ENCODE data around the gene LHFPL4.

GRCh38 chr3:9508781-9509180 is 44.8 kb downstream of the LHFPL4 start:
- TF ChIP-seq EZH2 (IDR thresholded peaks at IDR 0.05; ENCODE audit: insufficient read depth, poor library complexity, severe bottlenecking) (no peak), EZH2phosphoT487 (IDR thresholded peaks at IDR 0.05; ENCODE audit: insufficient read depth, low read depth) (no peak)
